Measurements from ENCODE around the gene SLC39A10.

- no peak for TF ChIP-seq CTCF (IDR thresholded peaks at IDR 0.05; ENCODE audit: low read length)
- no peak for TF ChIP-seq EZH2 (optimal IDR thresholded peaks at IDR 0.05; ENCODE audit: low read depth, low read length)
- no peak for TF ChIP-seq EZH2phosphoT487 (IDR thresholded peaks at IDR 0.05; ENCODE audit: low read length)
Measured at GRCh38 chr2:195687320-195688086, 30.5 kb downstream of the SLC39A10 start.

All from MM.1S (cell line).